ENCODE measurements around the gene PRICKLE2.

The PRICKLE2 gene

GRCh38 chr3:64129106-64129505 is 96.2 kb downstream of the PRICKLE2 start (continued):
- TF ChIP-seq INSM2 (tag by site-specific recombination; IDR thresholded peaks at IDR 0.05) (no peak), ZNF530 (tag by site-specific recombination; IDR thresholded peaks at IDR 0.05; ENCODE audit: low read depth) (no peak), PRDM6 (tag by site-specific recombination; IDR thresholded peaks at IDR 0.05) (no peak), ZNF670 (tag by site-specific recombination; IDR thresholded peaks at IDR 0.05; ENCODE audit: low read depth) (no peak), SCRT2 (tag by site-specific recombination; IDR thresholded peaks at IDR 0.05) (no peak), HOXD13 (CRISPR knock-in tag; IDR thresholded peaks at IDR 0.05; ENCODE audit: borderline replicate concordance) (no peak), TCF7L2 (IDR thresholded peaks at IDR 0.05; ENCODE audit: borderline replicate concordance, low read depth, low read length) (no peak), ZNF521 (tag by site-specific recombination; IDR thresholded peaks at IDR 0.05) (no peak), ZBTB49 (tag by site-specific recombination; IDR thresholded peaks at IDR 0.05; ENCODE audit: low read depth) (no peak), ZEB2 (tag by site-specific recombination; IDR thresholded peaks at IDR 0.05) (peak; percentile 70), ZNF792 (tag by site-specific recombination; IDR thresholded peaks at IDR 0.05) (no peak), ZNF692 (tag by site-specific recombination; IDR thresholded peaks at IDR 0.05) (0 out of 2 replicates have a peak, but pooled peaks have one; percentile 14), ZBTB8A (tag by site-specific recombination; IDR thresholded peaks at IDR 0.05) (no peak), ZNF843 (tag by site-specific recombination; IDR thresholded peaks at IDR 0.05) (peak; percentile 41; the same call in 1 of the 2 replicates), ZNF623 (tag by site-specific recombination; IDR thresholded peaks at IDR 0.05) (no peak), KLF8 (tag by site-specific recombination; IDR thresholded peaks at IDR 0.05) (0 out of 2 replicates have a peak, but pooled peaks have one; percentile 18), MEIS1 (CRISPR knock-in tag; IDR thresholded peaks at IDR 0.05; ENCODE audit: borderline replicate concordance) (no peak), SP3 (tag by site-specific recombination; IDR thresholded peaks at IDR 0.05) (peak; percentile 32; the same call in 1 of the 2 replicates), ZNF600 (tag by site-specific recombination; IDR thresholded peaks at IDR 0.05) (0 out of 2 replicates have a peak, but pooled peaks have one; percentile 35), ZNF837 (tag by site-specific recombination; IDR thresholded peaks at IDR 0.05) (no peak), ZNF302 (tag by site-specific recombination; IDR thresholded peaks at IDR 0.05; ENCODE audit: low read depth) (no peak), ZNF585B (tag by site-specific recombination; IDR thresholded peaks at IDR 0.05) (no peak), ZNF394 (tag by site-specific recombination; IDR thresholded peaks at IDR 0.05; ENCODE audit: borderline replicate concordance) (peak; percentile 20; the same call in 1 of the 2 replicates), ZNF157 (tag by site-specific recombination; IDR thresholded peaks at IDR 0.05) (no peak), ZNF10 (tag by site-specific recombination; IDR thresholded peaks at IDR 0.05) (no peak), ZNF239 (tag by site-specific recombination; IDR thresholded peaks at IDR 0.05) (no peak), ZNF596 (tag by site-specific recombination; IDR thresholded peaks at IDR 0.05) (no peak), ZNF768 (tag by site-specific recombination; IDR thresholded peaks at IDR 0.05) (no peak), ZNF266 (tag by site-specific recombination; IDR thresholded peaks at IDR 0.05; ENCODE audit: low read depth) (no peak), ATF2 (tag by site-specific recombination; IDR thresholded peaks at IDR 0.05; ENCODE audit: low read depth) (peak; percentile 74; the same call in 1 of the 2 replicates)

All from HEK293 (cell line).